Gastroesophageal sphincter (tissue), 4 donors: ENCODE measurements around the gene ALOX15B. TPM values are rescaled to one million over a fixed set of nuclear protein-coding genes. Genes with fewer than 3 reads are reported as not detected.

Source experiments
- ATAC-seq: fragments of 150-250 bp; one replicate; pipeline ENCODE4 v1.9.1; 2016; ENCODE audit warnings: mild to moderate bottlenecking, moderate library complexity
- H3K27ac ChIP-seq, 4 donors: fragments of 200-600 bp; sonication (generic) in 3 of 4; 1 replicate in 3 of 4; 2 replicates in 1 of 4; pipeline ENCODE4 v1.5.1; 2016 to 2019
- H3K27me3 ChIP-seq: fragments of 200-600 bp; sonication (generic); one replicate; pipeline ENCODE4 v1.5.1; 2019
- H3K36me3 ChIP-seq, 2 donors: fragments of 200-600 bp; sonication (generic); one replicate each; pipeline ENCODE4 v1.5.1; 2019; ENCODE audit warnings: control low read depth in 1 of 2
- H3K4me1 ChIP-seq, 3 donors: fragments of 200-600 bp; sonication (generic); 1 replicate in 2 of 3; 2 replicates in 1 of 3; pipeline ENCODE4 v1.5.1; 2016 to 2019; ENCODE audit warnings: control low read depth in 2 of 3
- H3K4me3 ChIP-seq, 2 donors: fragments of 200-600 bp; sonication (generic); one replicate each; pipeline ENCODE4 v1.5.1; 2019; ENCODE audit warnings: mild to moderate bottlenecking in 1 of 2, moderate library complexity in 1 of 2
- H3K9me3 ChIP-seq, 3 donors: fragments of 200-600 bp; sonication (generic); one replicate each; pipeline ENCODE4 v1.5.1; 2017 to 2019; ENCODE audit warnings: control low read depth in 2 of 3
- CTCF ChIP-seq, 4 experiments: fragments of 200-600 bp in 2 of 4; fragments of 450-650 bp in 2 of 4; sonication (generic) in 1 of 4; IDR thresholded peaks; one replicate each; pipeline ENCODE4 v1.5.1; 2017 to 2019; ENCODE audit warnings: antibody characterized with exemption in 4 of 4, mild to moderate bottlenecking in 2 of 4, moderate library complexity in 2 of 4
- EP300 ChIP-seq: sonication (generic); formaldehyde crosslinking; IDR thresholded peaks from one replicate; pipeline ENCODE4 v1.6.1; 2017; ENCODE audit warnings: antibody characterized with exemption, mild to moderate bottlenecking
- POLR2A ChIP-seq, 2 donors: fragments of 450-650 bp; IDR thresholded peaks; one replicate each; pipeline ENCODE4 v1.6.1; 2017; ENCODE audit warnings: antibody characterized with exemption in 2 of 2, mild to moderate bottlenecking in 2 of 2, moderate library complexity in 1 of 2
- POLR2AphosphoS5 ChIP-seq: sonication (generic); formaldehyde crosslinking; IDR thresholded peaks from one replicate; pipeline ENCODE4 v1.6.1; 2017; ENCODE audit warnings: antibody characterized with exemption
- WGBS, 2 donors: methylation state at CpG; one replicate each; pipeline ENCODE4 v1.1.5; 2018; ENCODE audit warnings: low coverage in 1 of 2; 5-methylcytosine and 5-hydroxymethylcytosine counted together
- total RNA-seq, 4 donors: library from RNA; depleted of rRNA; stranded (reverse); fragments of >200 nt; gene quantifications; one replicate each; pipeline ENCODE4 v1.1.0, GENCODE V29; 2016

Gene ALOX15B
- total RNA-seq, 4 donors from 2014 or later: 0.69 to 5.6 (median 2.8) TPM

GRCh38 chr17:8016632-8017424 is 22.0 kb upstream of the ALOX15B start:
- WGBS, 2 donors: 65 to 100% methylated on average over 1 to 2 of the region's 12 CpGs
- TF ChIP-seq CTCF (IDR thresholded peaks at IDR 0.05) (peak in 3 of 4 experiments; percentile 21 to 54 (median 25)), POLR2A (IDR thresholded peaks at IDR 0.05) (no peak)
- H3K4me3 ChIP-seq: peak overlapping the region in 1 of 2 donors; percentile 44
- no peaks in the 10 kb centered on the region for H3K36me3 ChIP-seq
- ATAC-seq: peak; percentile 64
- H3K4me1 ChIP-seq: peaks cover 0 to 18% (median 12%) of the 10 kb centered on the region in 3 donors
- H3K9me3 ChIP-seq: no peaks in the 10 kb centered on the region
- H3K27me3 ChIP-seq: peaks cover 55% of the 10 kb centered on the region
- H3K27ac ChIP-seq: no peak overlapping the region

DNA sequence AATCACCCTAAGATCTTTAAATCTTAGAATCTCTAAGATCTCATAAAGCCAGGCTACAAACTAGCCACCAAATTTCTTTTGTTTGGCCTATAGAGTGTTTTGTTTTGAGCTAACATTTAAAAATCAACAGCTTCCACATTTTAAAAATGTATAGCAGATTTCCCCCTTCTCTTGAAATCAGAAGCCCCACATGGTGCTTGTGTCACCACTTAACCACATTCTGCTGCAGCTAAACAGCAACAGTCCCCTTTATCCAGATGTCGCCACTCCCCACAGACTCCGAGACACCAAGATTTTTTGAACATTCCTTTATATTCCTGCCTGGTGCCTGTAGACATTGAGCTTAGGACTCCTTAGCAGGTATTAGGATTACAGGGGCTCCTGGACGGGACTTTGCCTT is 20.4 kb upstream of the ALOX15B start:
- Histone ChIP-seq H3K27ac (no peak overlapping the region), H3K4me3 (no peak overlapping the region), H3K36me3 (no peaks in the 10 kb centered on the region), H3K4me1 (peaks cover 0 to 18% (median 12%) of the 10 kb centered on the region in 3 donors), H3K9me3 (no peaks in the 10 kb centered on the region), H3K27me3 (peaks cover 40% of the 10 kb centered on the region)
- no peak for ATAC-seq
- WGBS, 2 donors: 40 to 62% methylated on average over 1 to 3 of the region's 3 CpGs
- no peak for TF ChIP-seq CTCF (IDR thresholded peaks at IDR 0.05)
- TF ChIP-seq POLR2A (IDR thresholded peaks at IDR 0.05): no peak
- no peak for TF ChIP-seq EP300
- TF ChIP-seq POLR2AphosphoS5: no peak

DNA sequence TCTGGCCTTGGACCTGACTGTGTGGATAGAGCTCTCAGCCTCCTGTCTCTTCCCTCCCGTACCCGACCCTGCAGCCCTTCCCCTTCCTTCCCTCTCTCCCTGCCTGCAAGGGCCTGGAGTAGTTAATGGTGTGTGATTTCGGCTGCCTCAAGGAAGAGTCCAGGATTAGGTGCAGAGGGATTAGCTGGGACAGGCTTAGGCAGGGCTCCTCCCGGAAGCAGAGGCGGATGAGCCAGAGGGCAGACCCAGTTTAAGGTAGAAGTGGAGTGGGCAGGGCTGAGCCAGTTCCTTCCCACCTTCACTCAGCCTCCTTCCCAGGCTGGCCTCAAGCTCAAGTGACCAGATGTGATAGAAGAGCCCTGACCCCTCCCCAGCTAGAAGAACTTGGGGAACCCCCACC is 19.7 kb upstream of the ALOX15B start:
- peaks cover 0 to 18% (median 12%) of the 10 kb centered on the region in 3 donors for H3K4me1 ChIP-seq
- TF ChIP-seq POLR2AphosphoS5: no peak
- TF ChIP-seq CTCF (IDR thresholded peaks at IDR 0.05): no peak
- no peak for TF ChIP-seq POLR2A (IDR thresholded peaks at IDR 0.05)
- no peak for TF ChIP-seq EP300
- H3K4me3 ChIP-seq: no peak overlapping the region
- ATAC-seq: no peak
- H3K9me3 ChIP-seq: no peaks in the 10 kb centered on the region
- no peaks in the 10 kb centered on the region for H3K36me3 ChIP-seq
- no peak overlapping the region for H3K27ac ChIP-seq
- WGBS, 2 donors: 45 to 58% methylated on average over 2 of the region's 5 CpGs
- H3K27me3 ChIP-seq: peaks cover 32% of the 10 kb centered on the region

DNA sequence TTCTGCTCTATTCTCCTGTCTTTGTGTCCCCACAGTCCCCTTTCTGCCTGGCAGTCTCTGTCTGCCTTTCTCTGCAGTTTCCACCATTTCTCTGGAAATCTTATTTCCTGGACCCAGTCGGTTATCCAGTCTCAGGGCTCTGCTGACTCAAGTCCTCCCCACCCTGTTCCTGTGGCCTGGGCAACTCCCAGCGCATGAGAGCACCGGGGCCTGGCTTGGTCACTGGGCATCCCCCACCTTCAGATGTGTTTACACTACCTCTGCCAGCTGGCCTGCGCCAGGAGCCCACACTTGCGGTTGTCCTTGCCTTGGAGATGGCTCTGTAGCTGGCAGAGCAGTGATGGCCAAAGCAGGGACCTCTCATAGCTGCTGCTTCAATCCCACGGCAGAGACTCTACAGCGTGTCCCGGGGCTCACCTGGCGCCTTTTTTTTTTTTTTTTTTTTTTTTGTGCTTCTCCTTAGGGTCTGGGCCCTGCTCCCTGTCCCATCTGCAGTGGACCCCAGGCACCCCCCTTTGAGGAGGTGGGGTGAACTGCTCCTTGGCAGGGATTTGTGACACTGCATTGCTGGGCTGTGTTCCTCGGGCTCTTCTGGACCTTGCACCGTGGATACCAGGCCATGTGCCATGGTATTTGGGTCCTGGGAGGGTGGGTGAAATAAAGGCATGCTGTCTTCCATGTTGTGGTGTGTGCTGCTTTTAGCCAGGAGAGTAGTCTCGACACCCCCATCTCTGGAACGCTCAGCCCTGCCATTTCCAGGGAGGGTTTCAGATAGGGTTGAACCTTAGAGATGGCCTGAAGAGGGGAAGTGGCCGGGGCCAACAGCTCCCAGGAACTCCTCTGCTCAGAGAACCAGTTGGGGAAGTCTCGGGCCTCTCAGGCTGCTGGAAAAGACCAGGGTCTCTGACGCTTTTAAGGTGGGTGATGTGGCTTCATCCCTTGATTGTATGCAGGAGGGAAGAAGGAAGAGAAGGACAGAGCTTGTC is 18.9 kb upstream of the ALOX15B start:
- ATAC-seq: no peak
- TF ChIP-seq POLR2A (IDR thresholded peaks at IDR 0.05) (no peak), POLR2AphosphoS5 (no peak), EP300 (no peak), CTCF (IDR thresholded peaks at IDR 0.05) (no peak)
- no peaks in the 10 kb centered on the region for H3K36me3 ChIP-seq
- no peaks in the 10 kb centered on the region for H3K9me3 ChIP-seq
- H3K27ac ChIP-seq: no peak overlapping the region
- peaks cover 24% of the 10 kb centered on the region for H3K27me3 ChIP-seq
- H3K4me3 ChIP-seq: no peak overlapping the region
- WGBS, 2 donors: 38 to 64% methylated on average over 3 to 8 of the region's 16 CpGs
- H3K4me1 ChIP-seq: peaks cover 0 to 18% (median 12%) of the 10 kb centered on the region in 3 donors
